Peyer's patch (tissue), 4 donors: ENCODE data around the gene EDARADD.

Experiments
- CTCF ChIP-seq, 6 experiments: fragments of 450-650 bp in 4 of 6; fragments of 200-600 bp in 2 of 6; sonication (generic) in 1 of 6; IDR thresholded peaks; one replicate each; pipeline ENCODE4 v1.5.1; 2017 to 2019; ENCODE audit warnings: antibody characterized with exemption in 6 of 6, mild to moderate bottlenecking in 3 of 6, moderate library complexity in 1 of 6
- POLR2A ChIP-seq, 2 donors: fragments of 450-650 bp; IDR thresholded peaks; one replicate each; pipeline ENCODE4 v1.5.1; 2017; ENCODE audit warnings: antibody characterized with exemption in 2 of 2, mild to moderate bottlenecking in 2 of 2, moderate library complexity in 2 of 2

GRCh38 chr1:236471096-236471495 is 77.0 kb downstream of the EDARADD start:
- TF ChIP-seq CTCF (IDR thresholded peaks at IDR 0.05) (no peak), POLR2A (IDR thresholded peaks at IDR 0.05) (no peak)
